ENCODE data around the gene MREG. TPM values are rescaled to one million over a fixed set of nuclear protein-coding genes. Genes with fewer than 3 reads are reported as not detected.

MREG gene
- total and polyA plus RNA-seq, 9 of the 15 experiments (the other 6 are each of a cell fraction or from before 2014, with no cell fraction given): 0.77 to 3.8 (median 2.3) TPM

DNA sequence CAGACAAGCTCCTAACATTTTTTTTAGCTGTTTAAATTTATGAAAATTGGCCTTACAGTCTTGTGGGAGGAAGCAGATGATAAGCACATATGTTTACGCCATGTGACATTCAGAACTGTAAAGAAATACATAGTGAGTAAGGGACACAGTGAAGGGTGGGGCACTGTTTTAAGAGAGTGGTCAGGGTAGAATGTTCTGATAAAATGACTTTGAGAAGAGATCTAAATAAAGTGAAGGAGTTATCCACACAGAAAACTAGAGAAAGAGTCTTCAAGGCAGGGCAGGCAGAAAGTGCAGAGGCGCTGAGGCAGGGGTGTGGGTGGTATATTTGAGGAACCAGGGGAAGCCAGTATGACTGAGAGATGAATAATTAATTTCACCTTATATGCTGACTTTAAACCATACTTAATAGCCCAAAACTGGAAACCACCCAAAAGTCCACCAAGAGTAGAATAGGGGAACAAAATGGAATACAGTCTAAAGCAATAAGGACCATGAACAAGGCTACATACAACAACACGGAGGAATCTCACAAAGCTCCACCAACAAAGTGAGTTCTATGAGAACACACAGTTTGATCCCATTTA lies 8.6 kb downstream of the MREG start (continued):
- TF ChIP-seq TCF7L2 (IDR thresholded peaks at IDR 0.05; ENCODE audit: low read depth, low read length) (no peak), JUND (IDR thresholded peaks at IDR 0.05; ENCODE audit: borderline replicate concordance, low read depth, low read length) (no peak), JUND (tag; IDR thresholded peaks at IDR 0.05; ENCODE audit: borderline replicate concordance, low read depth, low read length) (no peak), CHD4 (IDR thresholded peaks at IDR 0.05; ENCODE audit: insufficient read depth, insufficient replicate concordance, low read depth, low read length, poor library complexity, severe bottlenecking) (no peak), ZNF174 (CRISPR knock-in tag; IDR thresholded peaks at IDR 0.05) (no peak), SMARCA4 (IDR thresholded peaks at IDR 0.05) (peak; percentile 57; the same call in 1 of the 2 replicates), SUPT5H (IDR thresholded peaks at IDR 0.05) (no peak), NFRKB (IDR thresholded peaks at IDR 0.05; ENCODE audit: low read depth) (no peak), ZNF311 (CRISPR knock-in tag; IDR thresholded peaks at IDR 0.05) (no peak), TAL1 (IDR thresholded peaks at IDR 0.05) (no peak), PPARD (CRISPR knock-in tag; IDR thresholded peaks at IDR 0.05) (no peak), ZBTB17 (CRISPR knock-in tag; IDR thresholded peaks at IDR 0.05) (no peak)
- TF ChIP-seq, protein P1, sequence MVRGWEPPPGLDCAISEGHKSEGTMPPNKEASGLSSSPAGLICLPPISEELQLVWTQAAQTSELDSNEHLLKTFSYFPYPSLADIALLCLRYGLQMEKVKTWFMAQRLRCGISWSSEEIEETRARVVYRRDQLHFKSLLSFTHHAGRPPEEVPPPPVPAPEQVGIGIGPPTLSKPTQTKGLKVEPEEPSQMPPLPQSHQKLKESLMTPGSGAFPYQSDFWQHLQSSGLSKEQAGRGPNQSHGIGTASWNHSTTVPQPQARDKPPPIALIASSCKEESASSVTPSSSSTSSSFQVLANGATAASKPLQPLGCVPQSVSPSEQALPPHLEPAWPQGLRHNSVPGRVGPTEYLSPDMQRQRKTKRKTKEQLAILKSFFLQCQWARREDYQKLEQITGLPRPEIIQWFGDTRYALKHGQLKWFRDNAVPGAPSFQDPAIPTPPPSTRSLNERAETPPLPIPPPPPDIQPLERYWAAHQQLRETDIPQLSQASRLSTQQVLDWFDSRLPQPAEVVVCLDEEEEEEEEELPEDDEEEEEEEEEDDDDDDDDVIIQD (CRISPR knock-in tag; IDR thresholded peaks at IDR 0.05): no peak
- TF ChIP-seq, protein P2, sequence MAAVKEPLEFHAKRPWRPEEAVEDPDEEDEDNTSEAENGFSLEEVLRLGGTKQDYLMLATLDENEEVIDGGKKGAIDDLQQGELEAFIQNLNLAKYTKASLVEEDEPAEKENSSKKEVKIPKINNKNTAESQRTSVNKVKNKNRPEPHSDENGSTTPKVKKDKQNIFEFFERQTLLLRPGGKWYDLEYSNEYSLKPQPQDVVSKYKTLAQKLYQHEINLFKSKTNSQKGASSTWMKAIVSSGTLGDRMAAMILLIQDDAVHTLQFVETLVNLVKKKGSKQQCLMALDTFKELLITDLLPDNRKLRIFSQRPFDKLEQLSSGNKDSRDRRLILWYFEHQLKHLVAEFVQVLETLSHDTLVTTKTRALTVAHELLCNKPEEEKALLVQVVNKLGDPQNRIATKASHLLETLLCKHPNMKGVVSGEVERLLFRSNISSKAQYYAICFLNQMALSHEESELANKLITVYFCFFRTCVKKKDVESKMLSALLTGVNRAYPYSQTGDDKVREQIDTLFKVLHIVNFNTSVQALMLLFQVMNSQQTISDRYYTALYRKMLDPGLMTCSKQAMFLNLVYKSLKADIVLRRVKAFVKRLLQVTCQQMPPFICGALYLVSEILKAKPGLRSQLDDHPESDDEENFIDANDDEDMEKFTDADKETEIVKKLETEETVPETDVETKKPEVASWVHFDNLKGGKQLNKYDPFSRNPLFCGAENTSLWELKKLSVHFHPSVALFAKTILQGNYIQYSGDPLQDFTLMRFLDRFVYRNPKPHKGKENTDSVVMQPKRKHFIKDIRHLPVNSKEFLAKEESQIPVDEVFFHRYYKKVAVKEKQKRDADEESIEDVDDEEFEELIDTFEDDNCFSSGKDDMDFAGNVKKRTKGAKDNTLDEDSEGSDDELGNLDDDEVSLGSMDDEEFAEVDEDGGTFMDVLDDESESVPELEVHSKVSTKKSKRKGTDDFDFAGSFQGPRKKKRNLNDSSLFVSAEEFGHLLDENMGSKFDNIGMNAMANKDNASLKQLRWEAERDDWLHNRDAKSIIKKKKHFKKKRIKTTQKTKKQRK (IDR thresholded peaks at IDR 0.05; ENCODE audit: borderline replicate concordance, low read depth, low read length): no peak
- TF ChIP-seq, protein P3, sequence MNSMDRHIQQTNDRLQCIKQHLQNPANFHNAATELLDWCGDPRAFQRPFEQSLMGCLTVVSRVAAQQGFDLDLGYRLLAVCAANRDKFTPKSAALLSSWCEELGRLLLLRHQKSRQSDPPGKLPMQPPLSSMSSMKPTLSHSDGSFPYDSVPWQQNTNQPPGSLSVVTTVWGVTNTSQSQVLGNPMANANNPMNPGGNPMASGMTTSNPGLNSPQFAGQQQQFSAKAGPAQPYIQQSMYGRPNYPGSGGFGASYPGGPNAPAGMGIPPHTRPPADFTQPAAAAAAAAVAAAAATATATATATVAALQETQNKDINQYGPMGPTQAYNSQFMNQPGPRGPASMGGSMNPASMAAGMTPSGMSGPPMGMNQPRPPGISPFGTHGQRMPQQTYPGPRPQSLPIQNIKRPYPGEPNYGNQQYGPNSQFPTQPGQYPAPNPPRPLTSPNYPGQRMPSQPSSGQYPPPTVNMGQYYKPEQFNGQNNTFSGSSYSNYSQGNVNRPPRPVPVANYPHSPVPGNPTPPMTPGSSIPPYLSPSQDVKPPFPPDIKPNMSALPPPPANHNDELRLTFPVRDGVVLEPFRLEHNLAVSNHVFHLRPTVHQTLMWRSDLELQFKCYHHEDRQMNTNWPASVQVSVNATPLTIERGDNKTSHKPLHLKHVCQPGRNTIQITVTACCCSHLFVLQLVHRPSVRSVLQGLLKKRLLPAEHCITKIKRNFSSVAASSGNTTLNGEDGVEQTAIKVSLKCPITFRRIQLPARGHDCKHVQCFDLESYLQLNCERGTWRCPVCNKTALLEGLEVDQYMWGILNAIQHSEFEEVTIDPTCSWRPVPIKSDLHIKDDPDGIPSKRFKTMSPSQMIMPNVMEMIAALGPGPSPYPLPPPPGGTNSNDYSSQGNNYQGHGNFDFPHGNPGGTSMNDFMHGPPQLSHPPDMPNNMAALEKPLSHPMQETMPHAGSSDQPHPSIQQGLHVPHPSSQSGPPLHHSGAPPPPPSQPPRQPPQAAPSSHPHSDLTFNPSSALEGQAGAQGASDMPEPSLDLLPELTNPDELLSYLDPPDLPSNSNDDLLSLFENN (IDR thresholded peaks at IDR 0.05; ENCODE audit: low read depth in 2 of 2, low read length in 2 of 2): no peak
- TF ChIP-seq, protein P4, sequence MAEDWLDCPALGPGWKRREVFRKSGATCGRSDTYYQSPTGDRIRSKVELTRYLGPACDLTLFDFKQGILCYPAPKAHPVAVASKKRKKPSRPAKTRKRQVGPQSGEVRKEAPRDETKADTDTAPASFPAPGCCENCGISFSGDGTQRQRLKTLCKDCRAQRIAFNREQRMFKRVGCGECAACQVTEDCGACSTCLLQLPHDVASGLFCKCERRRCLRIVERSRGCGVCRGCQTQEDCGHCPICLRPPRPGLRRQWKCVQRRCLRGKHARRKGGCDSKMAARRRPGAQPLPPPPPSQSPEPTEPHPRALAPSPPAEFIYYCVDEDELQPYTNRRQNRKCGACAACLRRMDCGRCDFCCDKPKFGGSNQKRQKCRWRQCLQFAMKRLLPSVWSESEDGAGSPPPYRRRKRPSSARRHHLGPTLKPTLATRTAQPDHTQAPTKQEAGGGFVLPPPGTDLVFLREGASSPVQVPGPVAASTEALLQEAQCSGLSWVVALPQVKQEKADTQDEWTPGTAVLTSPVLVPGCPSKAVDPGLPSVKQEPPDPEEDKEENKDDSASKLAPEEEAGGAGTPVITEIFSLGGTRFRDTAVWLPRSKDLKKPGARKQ (CRISPR knock-in tag; IDR thresholded peaks at IDR 0.05): no peak
- TF ChIP-seq, protein P5, sequence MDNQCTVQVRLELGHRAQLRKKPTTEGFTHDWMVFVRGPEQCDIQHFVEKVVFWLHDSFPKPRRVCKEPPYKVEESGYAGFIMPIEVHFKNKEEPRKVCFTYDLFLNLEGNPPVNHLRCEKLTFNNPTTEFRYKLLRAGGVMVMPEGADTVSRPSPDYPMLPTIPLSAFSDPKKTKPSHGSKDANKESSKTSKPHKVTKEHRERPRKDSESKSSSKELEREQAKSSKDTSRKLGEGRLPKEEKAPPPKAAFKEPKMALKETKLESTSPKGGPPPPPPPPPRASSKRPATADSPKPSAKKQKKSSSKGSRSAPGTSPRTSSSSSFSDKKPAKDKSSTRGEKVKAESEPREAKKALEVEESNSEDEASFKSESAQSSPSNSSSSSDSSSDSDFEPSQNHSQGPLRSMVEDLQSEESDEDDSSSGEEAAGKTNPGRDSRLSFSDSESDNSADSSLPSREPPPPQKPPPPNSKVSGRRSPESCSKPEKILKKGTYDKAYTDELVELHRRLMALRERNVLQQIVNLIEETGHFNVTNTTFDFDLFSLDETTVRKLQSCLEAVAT (IDR thresholded peaks at IDR 0.05): no peak

Measured in K562 (cell line).